GM10248 (cell line): ENCODE results near the gene ST8SIA3.

Experiments used
- CTCF ChIA-PET: fragments of 300-600 bp; sonication (Branson Sonifier 250); formaldehyde crosslinking; extraction: SDS; loops from one replicate; lab custom pipeline; 2021; ENCODE audit warnings: antibody characterized with exemption; lab: Yijun Ruan, JAX
- POLR2A ChIA-PET: fragments of 350-650 bp; sonication (Branson Sonifier 250); formaldehyde crosslinking; extraction: SDS; loops from one replicate; lab custom pipeline; 2020; ENCODE audit warnings: antibody characterized with exemption; lab: Yijun Ruan, JAX
- DNase-seq: peaks from one replicate; pipeline ENCODE4 v3.0.0; 2012; ENCODE audit errors: extremely low spot score
- CTCF ChIP-seq: IDR thresholded peaks from 2 replicates; pipeline ENCODE4 v1.5.1; 2012; ENCODE audit warnings: mild to moderate bottlenecking, low read depth; ENCODE audit errors: extremely low read depth, missing control alignments, control extremely low read depth

Gene ST8SIA3

GRCh38 chr18:57328665-57329064 lies 23.7 kb upstream of the ST8SIA3 start:
- ChIA-PET CTCF (no interaction called here), POLR2A (no interaction called here)
- no peak for DNase-seq
- no peak for TF ChIP-seq CTCF

- ChIA-PET CTCF (no interaction called here), POLR2A (no interaction called here)
- no peak for DNase-seq
- TF ChIP-seq CTCF, result no peak
These were observed 22.5 kb upstream of the ST8SIA3 start for GRCh38 chr18:57329856-57330255.

DNA sequence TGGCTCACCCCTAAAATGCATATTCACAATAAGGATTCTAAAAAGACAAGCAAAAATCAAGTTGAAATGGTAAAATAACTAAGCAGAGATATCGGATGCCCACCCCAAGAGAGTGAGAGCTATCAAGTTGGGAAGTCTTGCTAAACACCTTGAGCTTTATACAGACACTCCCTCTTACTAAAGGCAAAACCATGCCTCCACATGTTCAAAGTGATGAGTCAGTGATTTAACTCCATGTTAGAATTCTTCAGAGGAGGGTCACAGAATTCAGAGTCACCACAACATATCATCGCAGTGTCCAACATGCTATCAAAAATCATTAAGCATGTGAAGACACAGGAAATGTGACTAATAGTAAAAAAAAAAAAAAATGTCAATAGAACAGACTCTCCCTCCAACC lies 20.6 kb upstream of the ST8SIA3 start:
- TF ChIP-seq CTCF, result no peak
- DNase-seq, result no peak
- ChIA-PET POLR2A (no interaction called here), CTCF (no interaction called here)

DNA sequence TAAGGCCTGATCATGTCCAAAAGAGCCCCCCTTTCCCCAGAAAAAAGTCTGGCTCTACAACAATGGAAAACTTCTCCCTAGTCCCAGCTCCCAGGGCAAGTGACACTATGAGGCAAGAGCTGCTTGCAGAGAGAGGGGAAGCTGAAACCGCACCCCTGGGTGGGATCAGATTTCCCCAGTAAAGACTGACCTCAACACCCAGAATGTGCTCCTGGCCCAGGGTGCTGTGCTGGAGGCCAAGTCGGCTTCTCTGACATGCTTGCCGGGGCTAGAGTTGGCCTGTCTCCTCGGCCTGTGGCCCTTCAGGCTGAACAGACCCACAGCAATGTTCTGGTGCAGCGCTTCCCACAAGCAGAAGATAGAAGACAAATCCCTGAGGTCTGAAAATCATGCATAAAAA lies 18.4 kb upstream of the ST8SIA3 start:
- POLR2A ChIA-PET, result no interaction called here
- CTCF ChIA-PET, result interaction anchor here (1.3 kb wide), 1 partner anchor 21 kb away, joined by 3 read pairs; no protein-coding TSS in a partner anchor
- no peak for TF ChIP-seq CTCF
- no peak for DNase-seq

DNA sequence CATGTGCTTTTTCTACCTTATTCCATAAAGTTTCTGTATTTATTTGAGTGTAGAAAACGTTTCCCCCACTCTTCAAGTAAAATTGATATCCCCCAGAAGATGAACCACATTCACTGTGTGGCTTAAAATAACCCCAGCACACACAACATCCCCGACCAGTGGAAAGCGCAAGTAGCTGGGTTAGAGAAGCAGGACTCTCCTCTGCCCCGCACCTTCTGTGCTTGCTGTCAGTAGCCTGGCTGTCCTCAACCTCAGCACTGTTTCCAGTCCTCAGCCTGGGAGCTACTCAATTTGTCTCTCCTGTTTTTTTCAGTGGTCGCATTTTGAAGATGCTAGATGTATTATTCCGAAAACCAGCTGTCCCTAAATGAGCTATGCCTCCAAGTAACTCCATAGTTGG lies 18.0 kb upstream of the ST8SIA3 start:
- DNase-seq, result no peak
- POLR2A ChIA-PET, result no interaction called here
- no peak for TF ChIP-seq CTCF
- CTCF ChIA-PET, result interaction anchor here (1.3 to 2.9 kb wide), 2 partner anchors 12 to 22 kb away, joined by 3 to 10 read pairs; no protein-coding TSS in a partner anchor

DNA sequence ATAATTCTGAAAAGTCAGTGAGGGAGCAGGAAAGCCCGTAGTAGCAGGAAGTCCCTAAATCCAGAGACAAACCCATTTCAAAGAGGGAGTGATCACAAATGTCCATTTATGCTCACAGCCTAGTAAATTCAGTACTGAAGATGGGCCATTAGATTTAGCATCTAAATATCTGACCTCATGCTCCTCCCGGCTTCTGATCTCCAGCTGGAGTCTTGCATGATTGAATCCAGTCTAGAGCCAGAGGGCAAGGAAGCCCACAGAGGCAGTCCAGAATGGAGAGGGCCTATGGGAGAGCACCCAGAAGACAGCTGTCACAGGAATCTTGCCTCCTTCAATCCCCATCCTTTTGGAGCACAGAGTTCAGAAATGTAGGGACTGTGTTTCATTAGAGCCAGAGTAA lies 16.0 kb upstream of the ST8SIA3 start:
- POLR2A ChIA-PET, result no interaction called here
- no peak for DNase-seq
- TF ChIP-seq CTCF, result no peak
- CTCF ChIA-PET, result interaction anchor here (2.9 kb wide), 1 partner anchor 10 kb away, joined by 10 read pairs; no protein-coding TSS in a partner anchor

- no peak for TF ChIP-seq CTCF
- DNase-seq, result no peak
- POLR2A ChIA-PET, result no interaction called here
- CTCF ChIA-PET, result no interaction called here
These were observed 14.5 kb upstream of the ST8SIA3 start for GRCh38 chr18:57337890-57338289.
